T-helper 9 cell (primary cell): ENCODE results near the gene C1orf226.
"Not testable (repeated sequence)": the region's sequence is repeated elsewhere in the genome, so short reads cannot be mapped to it uniquely, and the experiment has no call there.

ENCODE experiments used
- DNase-seq: peaks from one replicate; pipeline ENCODE4 v3.0.0-alpha.2; 2020
- total RNA-seq, 2 donors: gene quantifications; one replicate each; lab custom pipeline; 2026; lab: John Stamatoyannopoulos, UW

Gene C1orf226, protein sequence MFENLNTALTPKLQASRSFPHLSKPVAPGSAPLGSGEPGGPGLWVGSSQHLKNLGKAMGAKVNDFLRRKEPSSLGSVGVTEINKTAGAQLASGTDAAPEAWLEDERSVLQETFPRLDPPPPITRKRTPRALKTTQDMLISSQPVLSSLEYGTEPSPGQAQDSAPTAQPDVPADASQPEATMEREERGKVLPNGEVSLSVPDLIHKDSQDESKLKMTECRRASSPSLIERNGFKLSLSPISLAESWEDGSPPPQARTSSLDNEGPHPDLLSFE
- 0 reads per million in 2 donors for total RNA-seq

DNA sequence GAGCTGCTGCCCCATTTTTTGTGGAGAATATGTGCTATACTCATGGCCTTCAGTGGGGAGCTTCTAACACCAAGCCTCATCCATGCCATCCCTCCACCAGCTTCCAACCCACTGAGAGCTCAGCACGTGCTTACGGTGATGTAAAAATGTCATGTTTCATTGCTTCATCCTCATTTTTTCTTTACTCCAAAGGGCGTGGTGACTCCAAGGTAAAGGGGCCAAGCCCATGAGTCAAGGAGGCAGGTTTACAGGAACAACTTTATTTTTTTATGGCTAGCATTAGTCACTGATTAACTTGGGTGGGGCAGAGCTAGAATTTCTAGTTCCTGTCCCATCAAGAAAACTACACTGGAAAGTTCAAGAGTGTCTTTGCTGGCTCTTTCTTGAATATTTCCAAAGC, at the start of gene C1orf226:
Gene C1orf226 (plus strand): TSS at position 346 of the 400 bp plus-strand sequence. CDS start 174 bp downstream, outside the sequence.
- DNase-seq = no peak

DNA sequence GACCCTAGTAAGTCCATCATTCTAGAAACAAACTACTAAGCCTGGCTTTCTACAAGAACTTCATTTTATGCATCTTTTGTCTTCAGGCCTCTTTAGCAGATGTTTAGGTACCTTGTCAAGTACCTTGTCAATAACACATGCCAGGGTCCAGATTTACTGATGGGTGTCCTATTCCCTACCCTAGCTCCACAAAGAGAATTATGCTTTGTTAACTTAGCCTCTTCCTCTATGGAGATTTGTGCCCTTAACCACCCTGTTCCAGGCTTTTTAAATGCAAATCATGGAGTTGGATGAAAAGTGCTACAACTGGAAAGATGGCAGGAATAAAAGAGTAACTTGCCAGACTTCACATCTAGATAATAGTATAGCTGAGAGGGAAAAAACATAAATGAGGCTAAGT, 47.5 kb upstream of the C1orf226 start:
- no peak for DNase-seq

DNA sequence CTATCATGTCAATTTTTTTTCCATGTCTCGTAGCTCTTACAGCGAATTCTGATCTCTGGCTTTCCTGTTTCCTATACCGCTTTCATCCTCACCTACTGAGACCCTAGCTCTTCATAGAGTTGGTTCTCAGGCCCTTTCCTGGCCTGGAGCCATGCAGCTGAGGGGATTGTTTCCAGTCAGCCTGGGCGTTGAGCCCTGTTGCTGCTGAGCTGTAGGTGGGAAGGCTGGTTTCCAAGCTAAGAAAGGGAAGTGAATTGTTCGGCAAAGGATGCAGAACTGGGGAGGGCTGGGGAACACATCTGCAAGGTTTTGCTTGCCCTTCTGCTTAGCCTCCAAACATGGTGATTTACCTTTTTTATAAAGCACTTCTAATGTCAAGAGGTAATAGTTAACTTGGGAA, 46.4 kb upstream of the C1orf226 start:
- DNase-seq = no peak

DNA sequence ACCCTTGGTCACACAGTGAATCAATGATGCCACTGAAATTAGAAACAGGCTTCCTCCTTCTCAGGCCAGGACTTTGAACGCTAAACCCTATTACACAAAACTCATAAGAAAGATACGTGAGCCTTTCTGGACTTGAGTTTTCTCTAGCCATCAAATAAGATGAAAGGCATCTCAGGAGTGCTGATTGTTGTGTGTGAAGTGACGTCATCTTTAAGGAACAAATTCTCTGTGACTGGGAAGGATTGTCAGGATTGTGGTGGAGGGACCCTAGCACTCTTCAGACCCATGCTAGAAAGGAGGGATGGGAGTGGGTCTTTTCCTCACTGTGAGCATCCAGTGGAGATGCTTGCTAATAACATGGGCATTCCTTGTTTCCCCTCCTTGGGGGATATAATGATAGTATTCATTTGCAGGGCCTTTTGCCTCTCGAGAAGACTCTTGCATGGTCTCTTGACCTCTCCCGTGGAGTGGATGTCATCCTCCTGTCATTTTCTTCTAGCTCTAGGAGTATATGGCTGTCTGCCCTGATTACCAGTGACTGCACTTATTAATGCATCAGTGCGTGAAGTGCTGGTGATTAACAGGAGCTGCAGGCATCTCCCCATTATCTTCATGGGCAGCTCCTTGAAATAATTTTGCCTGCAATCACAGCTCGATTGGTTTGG, 44.8 kb upstream of the C1orf226 start:
- no peak for DNase-seq

DNA sequence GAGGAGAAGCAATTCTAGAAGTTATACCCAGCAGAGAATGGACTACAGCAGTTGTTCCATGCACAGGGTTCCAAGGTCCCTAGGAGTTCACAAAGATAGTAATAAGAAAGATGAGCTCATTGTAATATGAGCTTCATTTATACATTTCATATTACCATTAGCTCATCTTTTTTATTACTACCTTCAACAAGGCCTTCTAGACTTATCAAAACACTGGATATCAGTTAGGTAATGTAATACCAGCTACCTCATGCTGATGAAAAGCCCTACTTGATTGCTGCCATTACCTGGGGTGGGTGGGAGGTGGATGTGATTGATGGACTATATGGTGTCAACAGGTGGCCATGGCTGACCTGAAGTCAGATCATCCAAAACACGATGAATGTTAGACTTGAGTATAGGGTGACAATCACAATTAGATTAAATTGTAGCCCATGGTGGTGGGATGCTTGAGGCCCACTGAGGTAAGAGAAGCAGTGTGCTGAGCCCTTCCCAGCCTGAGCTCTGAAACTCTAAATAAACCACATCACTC, 39.0 kb upstream of the C1orf226 start:
- no peak for DNase-seq

DNA sequence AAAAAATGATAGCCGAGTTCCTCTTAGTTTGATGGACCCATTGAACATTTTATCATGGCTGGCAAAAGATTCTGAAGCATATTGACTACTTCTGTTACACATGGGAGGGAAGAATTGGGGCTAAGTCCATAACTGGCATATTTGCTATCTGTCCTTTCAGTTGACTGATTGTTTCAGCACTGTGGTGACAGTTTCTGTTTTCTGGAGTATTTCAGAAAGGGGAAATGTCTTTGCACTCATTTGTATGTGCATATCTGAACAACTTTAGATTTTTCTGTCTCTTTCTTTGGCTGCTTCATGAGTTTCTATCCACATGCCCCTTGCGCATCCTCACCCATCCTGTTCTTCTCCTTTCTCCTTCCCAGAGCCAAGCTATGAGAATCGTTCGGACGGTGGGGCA, 38.1 kb upstream of the C1orf226 start:
- DNase-seq = no peak

DNA sequence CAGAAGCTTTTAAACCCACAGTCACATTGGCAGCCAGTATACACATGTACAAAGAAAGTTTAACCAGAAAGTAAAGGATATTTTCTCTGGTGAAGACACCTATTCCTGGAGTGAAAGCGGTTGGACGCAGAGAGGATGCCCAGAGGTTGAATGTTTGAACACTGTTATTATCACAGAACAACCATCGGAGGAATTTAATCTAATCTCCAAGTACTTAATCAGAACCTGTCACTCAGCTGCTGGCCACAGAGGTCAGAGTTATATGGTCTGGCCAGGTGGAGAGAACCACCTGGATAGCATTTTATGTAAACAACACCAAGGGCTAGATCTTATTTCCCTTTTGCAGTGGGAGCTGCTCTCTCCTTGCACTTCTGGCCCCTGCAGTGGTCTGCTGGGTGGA, 34.2 kb upstream of the C1orf226 start:
- DNase-seq = no peak

DNA sequence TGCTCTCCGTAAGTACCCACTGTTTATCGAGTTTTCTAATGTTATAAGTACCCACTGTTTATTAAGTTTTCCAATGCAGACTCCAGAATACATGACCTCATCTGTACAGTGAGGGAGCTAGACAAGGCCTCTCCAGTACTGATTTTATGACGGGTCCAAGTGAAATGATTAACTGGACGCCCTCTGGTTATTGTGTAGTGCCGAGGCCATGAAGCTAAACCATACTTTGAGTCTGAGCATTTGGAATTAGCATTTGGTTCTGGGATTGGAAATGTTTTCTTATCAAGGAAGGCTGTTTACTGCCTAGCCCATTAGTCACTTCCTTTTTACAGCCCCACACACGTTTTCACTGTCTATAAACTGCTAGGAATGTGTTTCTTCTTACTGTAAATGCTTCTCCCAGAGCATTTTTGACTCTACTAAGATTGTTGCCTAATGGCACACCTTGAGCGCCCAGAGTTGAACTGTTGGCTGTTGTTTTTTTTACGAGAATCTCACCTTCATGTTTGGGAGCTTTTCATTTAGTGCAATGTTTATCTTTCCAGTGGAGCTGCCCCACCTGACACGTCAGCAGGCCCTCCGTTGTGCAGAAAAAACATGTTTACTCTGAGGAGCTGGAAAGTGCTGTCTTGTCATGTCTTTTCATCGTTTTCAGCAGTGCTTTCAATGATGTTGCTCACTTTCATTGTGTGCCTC, 31.7 kb upstream of the C1orf226 start:
- no peak for DNase-seq

DNA sequence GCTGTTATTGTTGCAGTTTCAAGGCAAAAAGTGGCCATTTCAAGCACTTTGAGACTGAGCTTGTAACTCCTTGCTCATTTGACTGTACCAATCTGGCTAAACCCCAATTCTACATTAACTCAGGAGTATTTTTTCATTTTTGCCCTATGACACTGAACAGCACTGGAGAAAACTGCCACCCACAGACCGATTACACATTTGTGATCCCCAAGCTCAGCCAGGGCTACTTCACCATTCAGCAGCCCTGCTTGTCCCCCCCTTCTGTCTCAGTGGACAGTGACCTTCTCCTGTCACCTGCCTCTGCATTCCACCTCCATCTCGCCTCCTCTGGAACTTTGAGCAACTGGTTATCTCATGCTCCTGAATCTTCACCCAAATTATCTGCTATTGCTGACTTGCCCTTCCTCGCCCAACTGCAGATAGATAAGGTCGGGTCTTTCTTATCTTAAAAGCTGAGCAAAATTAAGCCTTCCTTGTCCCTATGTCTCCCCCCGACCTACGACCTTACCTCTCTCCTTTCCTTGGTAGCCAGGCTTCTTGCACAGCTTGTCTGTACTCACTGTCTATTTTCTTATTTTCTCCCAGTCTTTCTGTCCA, 30.2 kb upstream of the C1orf226 start:
- no peak for DNase-seq

DNA sequence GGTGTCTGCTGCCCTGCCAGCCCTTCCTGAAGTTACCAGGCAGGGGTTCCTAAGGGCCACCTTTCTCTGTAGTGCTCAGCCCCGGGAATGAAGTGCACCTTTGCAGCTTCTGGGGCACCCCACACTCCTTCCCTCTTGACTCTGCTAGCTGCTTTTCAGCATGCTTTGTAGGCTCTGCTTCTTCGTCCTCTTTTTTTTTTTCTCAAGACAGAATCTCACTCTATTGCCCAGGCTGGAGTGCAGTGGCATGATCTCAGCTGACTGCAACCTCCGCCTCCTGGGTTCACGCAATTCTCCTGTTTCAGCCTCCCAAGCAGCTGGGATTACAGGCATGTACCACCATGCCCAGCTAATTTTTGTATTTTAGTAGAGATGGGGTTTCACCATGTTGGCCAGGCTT, 29.7 kb upstream of the C1orf226 start:
- not testable (repeated sequence) for DNase-seq

DNA sequence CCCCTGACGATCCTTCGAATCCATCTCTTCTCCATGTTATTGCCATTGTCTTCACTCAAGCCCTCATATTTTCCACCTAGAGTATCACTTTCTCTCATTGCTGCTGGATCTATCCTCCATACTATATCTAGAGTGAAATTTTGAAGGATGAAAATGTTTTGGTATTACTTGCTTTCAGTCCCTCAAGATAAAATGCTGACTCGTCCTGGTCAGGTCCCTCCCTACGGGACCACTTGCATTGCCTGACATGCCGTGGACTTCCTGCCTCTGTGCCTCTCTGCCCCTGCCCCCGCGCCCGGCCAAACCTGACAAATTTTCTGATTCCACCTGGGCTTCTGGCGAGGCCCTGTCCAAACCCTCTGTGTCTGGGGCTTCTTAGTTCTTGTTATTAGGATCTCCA, 28.4 kb upstream of the C1orf226 start:
- DNase-seq = no peak

DNA sequence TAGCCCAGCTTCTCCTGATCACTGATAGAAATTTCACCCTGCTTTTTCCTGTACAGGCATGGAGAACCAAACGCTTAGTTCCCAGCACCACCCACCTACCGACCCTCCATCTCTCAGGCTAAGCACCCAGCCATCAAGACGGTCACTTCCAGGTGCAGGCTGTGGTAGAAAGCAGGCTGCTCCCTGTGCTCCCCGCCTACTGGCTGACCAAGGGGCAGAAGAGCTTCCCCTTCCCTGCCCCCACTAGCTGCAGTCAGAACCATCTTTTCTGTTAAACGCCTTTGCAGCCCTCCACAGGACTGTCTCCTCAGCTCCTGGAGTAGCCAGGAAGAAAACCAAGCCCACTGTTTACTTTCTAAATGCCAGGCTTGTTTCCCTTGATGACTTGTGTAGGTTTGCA, 27.8 kb upstream of the C1orf226 start:
- no peak for DNase-seq

DNA sequence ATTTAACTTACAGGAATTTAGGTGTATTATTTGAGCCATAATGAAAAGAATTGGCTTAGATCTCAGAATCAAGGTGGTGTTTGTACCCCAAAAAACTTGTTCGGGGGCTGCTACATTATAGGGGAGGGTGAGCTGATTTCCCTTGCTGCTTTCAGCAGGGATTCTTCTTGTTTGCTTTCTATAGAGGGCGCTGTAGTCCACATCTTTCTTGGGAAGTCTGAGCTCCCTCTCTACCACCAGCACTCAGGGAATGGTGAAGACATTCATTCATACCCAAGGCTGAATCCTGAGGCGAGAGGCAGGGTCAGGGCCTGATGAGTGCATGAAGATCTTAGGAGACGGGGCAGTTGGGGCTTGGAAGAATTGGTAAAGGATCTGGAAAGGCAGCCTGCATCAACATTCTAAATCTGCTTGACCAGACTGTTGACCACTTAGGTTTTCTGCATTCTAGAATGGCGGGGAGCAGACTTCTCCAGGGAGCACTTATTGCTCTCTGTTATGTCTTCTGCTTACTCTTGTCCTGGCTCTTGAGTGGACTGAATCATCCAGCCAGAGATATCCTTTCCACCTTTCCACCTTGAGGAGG, 23.8 kb upstream of the C1orf226 start:
- DNase-seq = no peak

DNA sequence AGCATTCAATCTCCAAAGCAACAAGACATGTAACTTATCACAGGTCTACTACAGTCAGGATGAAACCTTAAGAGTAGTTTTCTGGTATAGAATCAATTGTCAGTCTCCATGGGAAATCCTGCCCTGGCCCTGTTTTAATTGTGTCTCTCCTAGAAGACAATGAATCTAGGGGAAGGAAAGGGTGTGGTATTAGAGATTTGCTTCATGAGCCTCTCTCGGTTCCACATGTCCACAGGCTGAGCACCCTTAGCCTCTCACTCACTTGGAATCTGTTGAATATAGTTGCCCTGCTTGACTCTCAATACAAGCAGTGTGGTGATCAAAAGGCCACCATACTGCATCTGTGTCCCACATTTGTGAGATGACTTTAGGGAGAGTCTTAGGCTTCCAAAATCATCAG, 22.6 kb upstream of the C1orf226 start:
- DNase-seq = no peak

DNA sequence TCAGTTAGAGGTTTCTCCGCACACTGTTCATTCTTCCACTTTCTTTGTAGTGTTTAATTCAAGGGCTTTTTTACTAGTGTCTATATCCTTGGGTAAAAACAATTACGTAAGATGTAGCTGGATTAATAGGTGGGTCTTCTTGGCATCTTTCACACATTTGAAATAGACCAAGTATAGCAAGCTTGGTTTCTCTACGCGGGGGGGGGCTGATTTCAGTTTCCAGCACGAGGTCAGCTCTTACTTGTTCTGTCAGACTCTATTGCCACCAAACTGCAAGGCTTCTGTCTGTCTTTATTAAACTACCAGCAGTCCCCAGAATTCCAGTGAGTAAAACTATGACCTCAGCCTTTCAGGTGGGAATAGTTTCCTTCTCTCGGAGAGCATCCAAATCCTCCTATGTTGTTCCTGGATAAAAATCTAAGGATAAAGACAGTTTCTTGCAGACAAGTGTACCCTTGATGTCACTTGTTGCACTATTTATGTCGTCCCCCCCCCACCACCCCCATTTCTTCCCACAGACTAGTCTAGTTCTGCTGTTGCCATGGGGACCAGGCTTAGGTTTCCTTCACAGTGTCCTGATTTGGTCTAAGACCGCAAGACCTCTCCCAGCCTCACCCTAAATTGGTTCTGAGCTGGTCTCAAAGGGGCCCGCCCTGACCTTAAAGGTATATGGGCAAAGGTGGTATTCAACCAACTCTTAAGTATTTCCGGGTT, 21.8 kb upstream of the C1orf226 start:
- DNase-seq = no peak

DNA sequence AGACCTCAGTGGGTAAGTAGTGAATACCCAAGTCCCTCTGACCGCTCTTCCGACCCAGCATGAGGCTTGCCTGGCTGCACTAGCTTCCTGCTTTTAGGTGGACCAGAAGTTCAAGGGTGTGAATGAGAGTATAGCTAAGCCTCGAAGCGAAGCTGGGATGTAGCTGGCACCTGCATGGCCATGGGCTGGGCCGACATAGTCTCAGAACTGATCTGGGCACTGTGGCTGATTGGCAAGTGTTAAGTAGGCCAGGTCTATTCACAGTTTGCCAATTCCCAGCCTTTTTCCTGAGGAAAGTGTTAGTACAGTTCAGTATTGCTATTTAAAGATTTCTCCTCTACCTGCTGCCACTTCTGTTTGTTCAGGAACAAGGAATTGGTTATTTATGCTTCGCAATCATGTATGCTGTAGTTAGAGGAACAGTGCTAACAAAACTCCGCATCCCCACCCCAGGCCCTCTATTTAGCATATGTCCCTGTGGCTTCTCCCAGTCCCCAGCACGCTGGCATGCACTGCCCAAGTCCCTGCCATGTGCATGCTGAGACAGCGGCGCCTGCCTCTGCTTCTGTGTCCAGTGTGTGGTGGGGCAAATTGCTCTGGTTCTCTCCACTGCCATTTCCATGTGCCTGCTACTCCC, 21.2 kb upstream of the C1orf226 start:
- DNase-seq = no peak

DNA sequence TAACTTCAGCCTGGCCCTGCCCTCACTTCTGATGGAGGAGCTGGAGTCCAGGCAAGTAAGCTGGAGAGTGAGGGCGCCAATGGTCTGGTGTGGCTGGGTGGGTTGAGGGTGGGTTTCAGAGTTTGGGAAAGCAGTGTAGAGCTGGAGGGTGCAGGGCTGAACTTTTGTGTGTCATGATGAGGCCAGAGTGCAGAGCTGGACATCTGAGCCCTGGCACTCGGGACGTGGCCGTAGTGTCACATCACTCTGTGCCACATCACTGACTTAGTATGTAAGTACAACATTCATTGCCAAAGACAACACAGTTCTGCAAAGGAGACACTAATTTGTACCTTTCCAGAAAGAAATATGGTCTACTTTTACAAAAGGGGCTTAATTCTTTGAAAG, 20.7 kb upstream of the C1orf226 start:
- DNase-seq = no peak

DNA sequence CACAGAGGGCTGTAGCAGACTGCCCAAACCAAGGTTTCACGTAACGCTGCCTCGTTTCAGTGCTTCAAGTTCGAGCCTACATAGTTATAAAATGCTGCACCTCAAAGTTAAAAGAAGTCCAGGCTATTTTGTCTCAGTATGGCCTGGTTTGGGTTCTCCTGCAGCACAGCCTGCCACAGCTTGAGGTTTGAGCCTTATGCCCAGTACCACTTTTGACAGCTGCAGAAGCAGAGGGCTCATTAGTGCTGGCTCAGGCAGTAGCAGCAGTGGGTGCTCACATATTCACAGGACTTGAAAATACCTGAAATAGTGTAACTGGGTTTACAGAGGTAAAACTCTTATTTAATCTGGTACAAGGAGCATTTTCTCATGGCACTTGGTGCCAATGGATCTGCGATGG, 20.2 kb upstream of the C1orf226 start:
- DNase-seq = no peak

DNA sequence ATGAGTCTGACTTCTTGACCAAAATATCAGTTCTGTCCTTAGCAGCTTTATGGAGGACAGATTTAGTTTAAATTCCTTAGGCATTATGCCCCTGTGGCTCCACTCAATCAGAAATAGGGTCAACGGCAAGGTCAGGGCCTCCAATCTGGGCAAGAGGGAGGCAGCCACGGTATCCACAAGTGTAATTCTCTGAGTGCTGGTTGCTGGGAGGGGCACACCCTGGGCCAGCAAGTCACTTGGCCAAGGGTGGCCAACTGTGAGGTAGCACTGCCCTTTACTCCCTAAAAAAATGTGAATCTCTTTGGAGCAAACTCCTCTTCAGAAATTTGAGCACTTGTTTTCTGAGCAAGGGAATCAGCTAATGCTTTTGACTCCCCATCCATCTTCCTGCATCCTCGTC, 17.7 kb upstream of the C1orf226 start:
- no peak for DNase-seq

DNA sequence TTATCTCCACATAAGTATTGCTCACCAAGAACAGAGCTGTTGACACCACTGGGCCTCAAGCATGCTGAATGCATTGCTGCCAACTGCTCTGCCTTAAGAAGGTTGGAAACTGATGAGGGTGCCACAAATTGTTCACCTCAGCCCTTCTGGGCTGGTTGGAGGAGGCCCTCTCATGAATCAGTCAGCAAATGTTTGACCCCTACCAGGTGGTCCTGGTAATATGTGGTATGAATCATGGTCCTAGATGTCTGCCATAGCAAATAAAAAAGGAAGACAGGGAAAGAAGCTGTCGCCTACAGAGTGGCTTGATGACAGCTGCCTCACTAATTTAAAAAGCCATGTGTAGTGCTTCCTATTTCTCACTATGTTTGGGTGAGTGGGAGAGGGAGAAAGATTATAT, 17.0 kb upstream of the C1orf226 start:
- no peak for DNase-seq

DNA sequence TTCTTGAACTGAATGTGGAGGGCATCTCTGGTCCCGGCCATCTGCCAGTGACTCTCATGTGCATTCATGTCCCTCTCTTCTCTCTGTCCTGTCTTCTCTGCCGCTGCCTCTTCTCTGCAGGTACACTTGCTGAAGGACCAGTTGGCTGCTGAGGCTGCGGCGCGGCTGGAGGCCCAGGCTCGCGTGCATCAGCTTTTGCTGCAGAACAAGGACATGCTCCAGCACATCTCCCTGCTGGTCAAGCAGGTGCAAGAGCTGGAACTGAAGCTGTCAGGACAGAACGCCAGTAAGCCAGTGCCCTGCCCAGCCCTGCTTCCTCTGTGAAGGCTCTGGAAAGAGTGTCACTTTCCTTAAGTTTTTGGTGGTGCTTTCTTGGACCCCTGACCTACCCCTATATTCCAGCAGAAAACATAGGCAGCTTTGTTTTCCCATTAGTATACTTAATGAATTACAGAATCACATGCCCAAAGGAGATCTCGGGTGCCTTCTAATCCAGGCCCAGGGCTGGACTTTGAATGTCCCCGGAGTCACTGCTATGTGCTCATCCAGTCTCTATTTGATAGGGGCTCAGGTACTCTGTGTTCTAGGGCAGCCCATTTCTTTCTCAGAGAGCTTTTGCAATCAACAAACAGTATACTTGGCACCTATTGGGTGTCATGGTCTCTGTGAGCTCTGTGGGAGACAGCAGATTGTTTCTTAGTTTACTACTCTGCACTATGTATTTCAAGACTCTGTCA, 16.1 kb upstream of the C1orf226 start:
- DNase-seq = no peak
